ENCODE data around the gene SPSB3.

Gene SPSB3

DNA sequence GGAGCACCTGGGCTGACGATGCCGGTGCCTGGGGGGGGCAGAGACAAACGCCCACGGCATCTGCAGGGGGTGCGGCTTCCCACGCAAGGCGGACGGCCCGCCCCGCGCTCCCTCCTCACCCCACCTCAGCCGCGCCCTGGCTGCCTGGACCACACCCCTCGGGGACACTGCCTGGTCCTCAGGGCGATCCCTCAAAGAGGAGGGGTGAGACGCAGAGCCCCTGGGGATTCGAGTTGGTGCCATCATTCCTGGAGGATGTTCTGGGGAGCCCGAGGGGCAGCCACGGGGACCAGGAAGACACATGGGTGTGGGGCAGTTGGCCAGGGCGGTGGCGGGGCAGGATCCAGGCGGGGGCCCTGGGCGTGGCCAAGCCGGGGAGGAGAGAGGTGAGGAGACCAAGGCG is 7.3 kb upstream of the SPSB3 start:
- Histone ChIP-seq H3K4me3 (ENCODE audit: low read length) (no peak overlapping the region), H3K79me2 (ENCODE audit: control insufficient read depth, insufficient read depth, low read length) (peaks cover 13% of the 10 kb centered on the region), H3K27me3 (ENCODE audit: insufficient read depth, low read length, poor library complexity) (no peaks in the 10 kb centered on the region), H3K4ac (ENCODE audit: low read depth, low read length) (no peak overlapping the region), H4K8ac (ENCODE audit: low read depth, low read length) (no peak overlapping the region), H3K27ac (ENCODE audit: low read depth, low read length) (no peak overlapping the region), H2BK15ac (replicated peaks; ENCODE audit: low read depth) (no peak overlapping the region), H3K36me3 (ENCODE audit: control insufficient read depth, insufficient read depth, low read length) (peaks cover 2% of the 10 kb centered on the region), H3K23ac (ENCODE audit: low read length) (no peak overlapping the region), H2AK5ac (ENCODE audit: low read length) (no peak overlapping the region), H2BK5ac (ENCODE audit: low read length) (no peak overlapping the region), H3K9ac (ENCODE audit: low read length) (no peak overlapping the region), H3K79me1 (ENCODE audit: low read length) (peaks cover 11% of the 10 kb centered on the region), H3K4me1 (ENCODE audit: control insufficient read depth, low read depth, low read length) (no peaks in the 10 kb centered on the region), H3K18ac (ENCODE audit: low read length) (no peak overlapping the region), H3K56ac (ENCODE audit: low read length) (no peak overlapping the region), H4K5ac (ENCODE audit: low read length) (no peak overlapping the region), H3K4me2 (ENCODE audit: low read length) (no peak overlapping the region), H2BK120ac (ENCODE audit: low read depth, low read length) (no peak overlapping the region)
- DNase-seq, result no peak
- no CpG with 5 or more reads among the region's 25 CpGs for WGBS (ENCODE audit: extremely low coverage, insufficient coverage, low lambda C conversion rate)

- Histone ChIP-seq H3K27ac (ENCODE audit: low read depth, low read length) (no peak overlapping the region), H3K79me1 (ENCODE audit: low read length) (peaks cover 11% of the 10 kb centered on the region), H3K9ac (ENCODE audit: low read length) (no peak overlapping the region), H2BK15ac (replicated peaks; ENCODE audit: low read depth) (no peak overlapping the region), H3K56ac (ENCODE audit: low read length) (no peak overlapping the region), H3K79me2 (ENCODE audit: control insufficient read depth, insufficient read depth, low read length) (peaks cover 19% of the 10 kb centered on the region), H3K23ac (ENCODE audit: low read length) (no peak overlapping the region), H4K8ac (ENCODE audit: low read depth, low read length) (no peak overlapping the region), H2BK120ac (ENCODE audit: low read depth, low read length) (no peak overlapping the region), H3K36me3 (ENCODE audit: control insufficient read depth, insufficient read depth, low read length) (peaks cover 2% of the 10 kb centered on the region), H3K4me3 (ENCODE audit: low read length) (no peak overlapping the region), H3K4ac (ENCODE audit: low read depth, low read length) (no peak overlapping the region), H3K4me2 (ENCODE audit: low read length) (no peak overlapping the region), H2AK5ac (ENCODE audit: low read length) (no peak overlapping the region), H4K5ac (ENCODE audit: low read length) (no peak overlapping the region), H3K4me1 (ENCODE audit: control insufficient read depth, low read depth, low read length) (no peaks in the 10 kb centered on the region), H2BK5ac (ENCODE audit: low read length) (no peak overlapping the region), H3K27me3 (ENCODE audit: insufficient read depth, low read length, poor library complexity) (no peaks in the 10 kb centered on the region), H3K18ac (ENCODE audit: low read length) (no peak overlapping the region)
- WGBS (ENCODE audit: extremely low coverage, insufficient coverage, low lambda C conversion rate), result no CpG with 5 or more reads among the region's 19 CpGs
- DNase-seq, result no peak
These were observed 6.3 kb upstream of the SPSB3 start for GRCh38 chr16:1788708-1789100.

DNA sequence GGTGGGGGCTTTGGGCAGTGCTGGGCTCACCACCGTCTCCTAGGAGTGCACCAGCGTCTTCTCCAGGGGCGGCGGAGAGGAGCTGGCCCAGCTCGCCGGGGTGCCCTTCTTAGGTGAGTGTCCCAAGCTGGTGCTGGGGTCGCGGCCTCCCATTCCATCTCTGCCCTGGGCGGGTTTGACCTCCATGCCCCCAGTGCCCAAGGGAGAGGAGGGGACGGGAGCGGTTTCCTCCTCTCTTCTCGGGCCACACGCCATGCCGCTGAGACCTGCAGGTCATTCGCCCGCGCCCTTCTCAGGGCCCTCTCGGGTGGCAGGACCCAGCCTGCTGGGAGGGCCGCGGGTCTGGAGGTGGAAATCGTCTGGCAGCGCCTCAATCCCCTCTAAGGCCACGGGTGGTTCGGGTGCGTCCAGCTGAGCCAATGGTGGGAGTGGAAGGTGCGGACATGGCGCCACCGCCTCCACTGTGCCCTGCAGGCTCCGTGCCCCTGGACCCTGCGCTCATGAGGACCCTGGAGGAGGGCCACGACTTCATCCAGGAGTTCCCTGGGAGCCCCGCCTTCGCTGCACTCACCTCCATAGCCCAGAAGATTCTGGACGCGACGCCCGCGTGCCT is 5.8 kb upstream of the SPSB3 start:
- H3K4me2 ChIP-seq (ENCODE audit: low read length), result no peak overlapping the region
- no peak overlapping the region for H4K8ac ChIP-seq (ENCODE audit: low read depth, low read length)
- H3K79me2 ChIP-seq (ENCODE audit: control insufficient read depth, insufficient read depth, low read length), result peaks cover 22% of the 10 kb centered on the region
- H3K56ac ChIP-seq (ENCODE audit: low read length), result no peak overlapping the region
- no CpG with 5 or more reads among the region's 38 CpGs for WGBS (ENCODE audit: extremely low coverage, insufficient coverage, low lambda C conversion rate)
- no peak overlapping the region for H2BK15ac ChIP-seq (replicated peaks; ENCODE audit: low read depth)
- no peak overlapping the region for H3K4ac ChIP-seq (ENCODE audit: low read depth, low read length)
- no peaks in the 10 kb centered on the region for H3K4me1 ChIP-seq (ENCODE audit: control insufficient read depth, low read depth, low read length)
- peaks cover 13% of the 10 kb centered on the region for H3K79me1 ChIP-seq (ENCODE audit: low read length)
- H3K36me3 ChIP-seq (ENCODE audit: control insufficient read depth, insufficient read depth, low read length), result peaks cover 2% of the 10 kb centered on the region
- H2BK120ac ChIP-seq (ENCODE audit: low read depth, low read length), result no peak overlapping the region
- no peak overlapping the region for H3K18ac ChIP-seq (ENCODE audit: low read length)
- no peaks in the 10 kb centered on the region for H3K27me3 ChIP-seq (ENCODE audit: insufficient read depth, low read length, poor library complexity)
- DNase-seq, result no peak
- H2AK5ac ChIP-seq (ENCODE audit: low read length), result no peak overlapping the region
- no peak overlapping the region for H3K27ac ChIP-seq (ENCODE audit: low read depth, low read length)
- H3K9ac ChIP-seq (ENCODE audit: low read length), result no peak overlapping the region
- H3K23ac ChIP-seq (ENCODE audit: low read length), result no peak overlapping the region
- H4K5ac ChIP-seq (ENCODE audit: low read length), result no peak overlapping the region
- H2BK5ac ChIP-seq (ENCODE audit: low read length), result no peak overlapping the region
- H3K4me3 ChIP-seq (ENCODE audit: low read length), result no peak overlapping the region

GRCh38 chr16:1787322-1788094 is 5.1 kb upstream of the SPSB3 start:
- H4K8ac ChIP-seq (ENCODE audit: low read depth, low read length), result no peak overlapping the region
- H2BK5ac ChIP-seq (ENCODE audit: low read length), result no peak overlapping the region
- no peak overlapping the region for H3K27ac ChIP-seq (ENCODE audit: low read depth, low read length)
- peaks cover 13% of the 10 kb centered on the region for H3K79me1 ChIP-seq (ENCODE audit: low read length)
- H3K36me3 ChIP-seq (ENCODE audit: control insufficient read depth, insufficient read depth, low read length), result peaks cover 2% of the 10 kb centered on the region
- no peak overlapping the region for H3K4me2 ChIP-seq (ENCODE audit: low read length)
- no peak overlapping the region for H2BK120ac ChIP-seq (ENCODE audit: low read depth, low read length)
- H3K79me2 ChIP-seq (ENCODE audit: control insufficient read depth, insufficient read depth, low read length), result peaks cover 22% of the 10 kb centered on the region
- H3K4me3 ChIP-seq (ENCODE audit: low read length), result no peak overlapping the region
- no peak overlapping the region for H3K18ac ChIP-seq (ENCODE audit: low read length)
- no peak overlapping the region for H3K56ac ChIP-seq (ENCODE audit: low read length)
- no peaks in the 10 kb centered on the region for H3K27me3 ChIP-seq (ENCODE audit: insufficient read depth, low read length, poor library complexity)
- WGBS (ENCODE audit: extremely low coverage, insufficient coverage, low lambda C conversion rate), result no CpG with 5 or more reads among the region's 44 CpGs
- DNase-seq, result no peak
- H3K23ac ChIP-seq (ENCODE audit: low read length), result no peak overlapping the region
- H4K5ac ChIP-seq (ENCODE audit: low read length), result no peak overlapping the region
- no peak overlapping the region for H2BK15ac ChIP-seq (replicated peaks; ENCODE audit: low read depth)
- no peaks in the 10 kb centered on the region for H3K4me1 ChIP-seq (ENCODE audit: control insufficient read depth, low read depth, low read length)
- H3K9ac ChIP-seq (ENCODE audit: low read length), result no peak overlapping the region
- no peak overlapping the region for H3K4ac ChIP-seq (ENCODE audit: low read depth, low read length)
- H2AK5ac ChIP-seq (ENCODE audit: low read length), result no peak overlapping the region

DNA sequence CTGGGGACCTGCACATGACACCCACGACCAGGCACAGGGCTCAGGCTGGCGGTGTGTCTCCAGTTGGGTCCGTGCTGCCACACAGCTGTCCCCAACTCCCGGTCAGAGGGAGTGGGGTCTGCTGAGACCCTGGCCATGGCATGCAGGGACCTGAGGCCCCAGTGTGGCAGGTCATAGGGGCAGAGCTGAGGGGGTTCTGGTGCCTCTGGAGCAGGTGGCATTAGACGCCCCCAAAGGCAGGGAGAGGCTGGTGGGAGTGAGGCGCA is 4.6 kb upstream of the SPSB3 start:
- H3K27ac ChIP-seq (ENCODE audit: low read depth, low read length), result no peak overlapping the region
- WGBS (ENCODE audit: extremely low coverage, insufficient coverage, low lambda C conversion rate), result no CpG with 5 or more reads among the region's 6 CpGs
- H3K9ac ChIP-seq (ENCODE audit: low read length), result no peak overlapping the region
- H2AK5ac ChIP-seq (ENCODE audit: low read length), result no peak overlapping the region
- H2BK15ac ChIP-seq (replicated peaks; ENCODE audit: low read depth), result no peak overlapping the region
- H3K23ac ChIP-seq (ENCODE audit: low read length), result no peak overlapping the region
- H3K36me3 ChIP-seq (ENCODE audit: control insufficient read depth, insufficient read depth, low read length), result peaks cover 2% of the 10 kb centered on the region
- no peak overlapping the region for H3K18ac ChIP-seq (ENCODE audit: low read length)
- H4K5ac ChIP-seq (ENCODE audit: low read length), result no peak overlapping the region
- no peak overlapping the region for H3K4ac ChIP-seq (ENCODE audit: low read depth, low read length)
- peaks cover 22% of the 10 kb centered on the region for H3K79me2 ChIP-seq (ENCODE audit: control insufficient read depth, insufficient read depth, low read length)
- no peak overlapping the region for H4K8ac ChIP-seq (ENCODE audit: low read depth, low read length)
- no peak overlapping the region for H3K56ac ChIP-seq (ENCODE audit: low read length)
- H3K79me1 ChIP-seq (ENCODE audit: low read length), result peaks cover 13% of the 10 kb centered on the region
- DNase-seq, result no peak
- H3K4me1 ChIP-seq (ENCODE audit: control insufficient read depth, low read depth, low read length), result no peaks in the 10 kb centered on the region
- no peaks in the 10 kb centered on the region for H3K27me3 ChIP-seq (ENCODE audit: insufficient read depth, low read length, poor library complexity)
- H2BK5ac ChIP-seq (ENCODE audit: low read length), result no peak overlapping the region
- H3K4me3 ChIP-seq (ENCODE audit: low read length), result no peak overlapping the region
- no peak overlapping the region for H3K4me2 ChIP-seq (ENCODE audit: low read length)
- no peak overlapping the region for H2BK120ac ChIP-seq (ENCODE audit: low read depth, low read length)

Measured in mesendoderm (in vitro differentiated cells).